Measurements from ENCODE around the gene APBA2.

The APBA2 gene

GRCh38 chr15:29103824-29104565, 218.2 kb downstream of the APBA2 start (continued):
- no peak for TF ChIP-seq ZNF785 (tag by site-specific recombination; IDR thresholded peaks at IDR 0.05)
- no peak for TF ChIP-seq ZBTB7A (tag by site-specific recombination; IDR thresholded peaks at IDR 0.05; ENCODE audit: low read depth)
- peak; percentile 87 for TF ChIP-seq ZBTB8A (tag by site-specific recombination; IDR thresholded peaks at IDR 0.05)
- TF ChIP-seq KLF8 (tag by site-specific recombination; IDR thresholded peaks at IDR 0.05): no peak
- TF ChIP-seq OSR2 (tag by site-specific recombination; IDR thresholded peaks at IDR 0.05): no peak
- no peak for TF ChIP-seq ZNF423 (tag by site-specific recombination; IDR thresholded peaks at IDR 0.05)
- no peak for TF ChIP-seq ZNF416 (tag by site-specific recombination; IDR thresholded peaks at IDR 0.05)
- TF ChIP-seq ZNF112 (tag by site-specific recombination; IDR thresholded peaks at IDR 0.05): no peak
- peak; percentile 81 for TF ChIP-seq ZNF335 (tag by site-specific recombination; conservative IDR thresholded peaks at IDR 0.05)
- no peak for TF ChIP-seq ZNF302 (tag by site-specific recombination; IDR thresholded peaks at IDR 0.05; ENCODE audit: low read depth)
- no peak for TF ChIP-seq ZNF596 (tag by site-specific recombination; IDR thresholded peaks at IDR 0.05)
- peak; percentile 28 for TF ChIP-seq ZNF654 (tag by site-specific recombination; IDR thresholded peaks at IDR 0.05; ENCODE audit: low read depth)
- TF ChIP-seq ZNF350 (tag by site-specific recombination; IDR thresholded peaks at IDR 0.05): no peak
- no peak for TF ChIP-seq SALL2 (tag by site-specific recombination; IDR thresholded peaks at IDR 0.05; ENCODE audit: borderline replicate concordance)
- TF ChIP-seq ZNF10 (tag by site-specific recombination; IDR thresholded peaks at IDR 0.05): no peak
- no peak for TF ChIP-seq ZSCAN16 (tag by site-specific recombination; IDR thresholded peaks at IDR 0.05)
- no peak for TF ChIP-seq BCL11B (tag by site-specific recombination; IDR thresholded peaks at IDR 0.05; ENCODE audit: low read depth)
- 0 out of 2 replicates have a peak, but pooled peaks have one; percentile 4 for TF ChIP-seq ZBTB11 (tag by site-specific recombination; conservative IDR thresholded peaks at IDR 0.05; ENCODE audit: low read depth)
- no peak for TF ChIP-seq ZNF394 (tag by site-specific recombination; IDR thresholded peaks at IDR 0.05; ENCODE audit: borderline replicate concordance)
- TF ChIP-seq KLF1 (tag by site-specific recombination; IDR thresholded peaks at IDR 0.05): no peak
- TF ChIP-seq ZSCAN4 (tag by site-specific recombination; IDR thresholded peaks at IDR 0.05): no peak

GRCh38 chr15:29104566-29104880, 218.7 kb downstream of the APBA2 start:
- Histone ChIP-seq H3K9me3 (ENCODE audit: control insufficient read depth, insufficient read depth, low read depth, low read length) (no peaks in the 10 kb centered on the region), H3K4me3 (ENCODE audit: low read depth, low read length) (no peak overlapping the region), H3K27ac (ENCODE audit: extremely low read depth, low read depth, low read length) (no peak overlapping the region), H3K4me1 (ENCODE audit: control insufficient read depth, insufficient read depth, low read length) (no peaks in the 10 kb centered on the region), H3K36me3 (ENCODE audit: control insufficient read depth in 2 of 2, insufficient read depth in 1 of 2, low read length in 2 of 2) (peaks cover 0 to 3% of the 10 kb centered on the region in 2 experiments; a peak in 2 of 3 replicates)
- POLR2A ChIA-PET: no interaction called here
- CTCF ChIA-PET: interaction anchor here (0.5 to 1.2 kb wide), 5 partner anchors 35 to 231 kb away, joined by 3 to 4 read pairs (median 3); no protein-coding TSS in a partner anchor
- TF ChIP-seq ZNF792 (tag by site-specific recombination; IDR thresholded peaks at IDR 0.05) (no peak), ZNF596 (tag by site-specific recombination; IDR thresholded peaks at IDR 0.05) (no peak), ZNF530 (tag by site-specific recombination; IDR thresholded peaks at IDR 0.05; ENCODE audit: low read depth) (no peak), MZF1 (tag by site-specific recombination; IDR thresholded peaks at IDR 0.05; ENCODE audit: borderline replicate concordance) (no peak), ZNF501 (tag by site-specific recombination; IDR thresholded peaks at IDR 0.05) (no peak), PBX3 (CRISPR knock-in tag; IDR thresholded peaks at IDR 0.05) (no peak), ZNF266 (tag by site-specific recombination; IDR thresholded peaks at IDR 0.05; ENCODE audit: low read depth) (no peak)
